AG04449 (cell line): ENCODE results near the gene TSPOAP1.

Source experiments
- CTCF ChIA-PET: fragments of 350-600 bp; formaldehyde crosslinking; extraction: SDS; loops from one replicate; lab custom pipeline; 2021; ENCODE audit warnings: antibody characterized with exemption; lab: Yijun Ruan, JAX
- POLR2A ChIA-PET: fragments of 400-600, 350-600 bp; formaldehyde crosslinking; extraction: SDS; loops from one replicate; lab custom pipeline; 2020; ENCODE audit warnings: antibody characterized with exemption, inconsistent platforms; lab: Yijun Ruan, JAX
- DNase-seq: peaks from one replicate; pipeline ENCODE4 v3.0.0-alpha.2; 2010; ENCODE audit warnings: low read depth, low spot score
- H3K4me3 ChIP-seq: 2 replicates; pipeline ENCODE4 v1.5.1; 2011; ENCODE audit warnings: low read depth, mild to moderate bottlenecking, control low read depth, low read length
- CTCF ChIP-seq: IDR thresholded peaks from one replicate; pipeline ENCODE4 v1.5.1; 2011; ENCODE audit warnings: mild to moderate bottlenecking, moderate library complexity, low read length, control low read depth, inconsistent platforms; ENCODE audit not compliant: insufficient read depth; ENCODE audit errors: missing control alignments

The TSPOAP1 gene

DNA sequence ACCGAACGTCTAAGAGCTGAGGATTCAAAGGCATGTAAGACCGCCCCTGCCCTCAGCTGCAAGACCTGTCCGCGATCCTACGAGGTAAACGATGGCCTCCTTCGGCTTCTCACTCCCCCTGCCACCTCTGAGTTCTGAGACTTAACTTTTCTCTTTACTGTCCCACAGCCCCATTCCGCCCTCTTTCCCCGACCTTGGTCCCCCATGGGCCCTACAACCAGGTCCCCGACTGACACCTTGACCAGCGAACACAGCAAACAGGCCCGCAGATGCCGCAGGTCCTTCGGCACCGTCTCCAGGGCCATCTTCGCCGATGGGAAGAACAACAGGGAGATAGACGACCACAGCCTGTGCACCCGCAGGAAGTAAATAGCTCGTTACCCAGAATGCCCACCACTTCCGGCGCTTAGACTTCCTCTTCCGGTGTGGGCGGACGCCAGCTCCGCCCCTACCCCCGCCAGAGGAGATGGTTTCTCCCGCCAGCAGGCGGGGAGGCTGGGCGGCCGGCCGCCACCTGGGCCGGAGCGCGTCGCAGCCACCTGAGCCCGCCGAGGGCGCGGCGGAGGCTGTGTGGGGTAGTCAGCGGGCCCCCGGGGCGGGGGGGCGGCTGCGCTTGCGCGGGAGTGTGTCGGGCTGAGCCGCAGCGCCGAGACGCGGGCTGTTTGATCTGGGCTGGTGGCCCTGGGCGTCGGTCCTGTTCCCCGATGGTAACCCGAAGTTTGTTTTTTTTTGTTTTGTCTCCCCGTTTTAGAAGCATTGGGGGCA lies 23.4 kb upstream of the TSPOAP1 start, which contains the start of gene SUPT4H1:
TSS of gene SUPT4H1 (minus strand) at position 371 of the 765 bp plus-strand sequence. CDS start at position 305, 66 bp downstream.
- H3K4me3 ChIP-seq: peak within 1 kb of the TSS; percentile 99
- CTCF ChIA-PET: interaction anchor here (0.9 to 6.7 kb wide), 11 partner anchors 9 to 104 kb away, joined by 3 to 43 read pairs (median 4); no protein-coding TSS in a partner anchor
- DNase-seq: peak; percentile 36
- POLR2A ChIA-PET: interaction anchor here (0.6 to 4.8 kb wide), 13 partner anchors 8 to 345 kb away, joined by 3 to 88 read pairs (median 7); partner anchors contain the start of genes RNF43 and SRSF1
- no peak for TF ChIP-seq CTCF

- H3K4me3 ChIP-seq: peak overlapping the region; percentile 99
- ChIA-PET POLR2A (interaction anchor here (1.2 to 4.8 kb wide), 6 partner anchors 12 to 344 kb away, joined by 4 to 88 read pairs (median 7); partner anchors contain the start of genes RNF43 and SRSF1), CTCF (interaction anchor here (0.9 to 6.7 kb wide), 7 partner anchors 9 to 101 kb away, joined by 3 to 43 read pairs (median 5); no protein-coding TSS in a partner anchor)
- no peak for TF ChIP-seq CTCF
- no peak for DNase-seq
These were observed 22.6 kb upstream of the TSPOAP1 start for GRCh38 chr17:58351182-58351581.

DNA sequence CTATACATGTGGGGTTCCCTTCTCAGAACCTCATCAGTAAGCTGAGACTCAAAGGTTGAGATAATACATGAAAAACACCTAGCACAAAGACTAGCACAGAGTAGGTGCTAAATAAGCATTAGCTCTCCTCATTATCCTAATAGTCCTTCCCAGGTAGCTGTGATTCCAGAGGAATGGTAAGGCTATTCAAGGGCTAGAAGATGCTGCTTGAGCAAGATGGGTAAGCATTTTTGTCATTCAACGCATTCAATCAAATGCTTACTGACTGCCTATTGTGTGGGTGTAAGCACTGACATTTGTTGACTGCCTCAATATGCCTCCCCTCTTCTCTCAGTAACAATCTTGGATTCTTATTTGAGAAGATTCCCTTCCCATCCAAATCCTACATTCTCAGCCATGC lies 19.4 kb upstream of the TSPOAP1 start:
- DNase-seq: no peak
- ChIA-PET CTCF (interaction anchor here (0.6 to 2.1 kb wide), 2 partner anchors 10 to 31 kb away, joined by 3 to 6 read pairs; no protein-coding TSS in a partner anchor), POLR2A (interaction anchor here (1.3 kb wide), 1 partner anchor 9 kb away, joined by 5 read pairs; no protein-coding TSS in a partner anchor)
- TF ChIP-seq CTCF: no peak
- no peak overlapping the region for H3K4me3 ChIP-seq

DNA sequence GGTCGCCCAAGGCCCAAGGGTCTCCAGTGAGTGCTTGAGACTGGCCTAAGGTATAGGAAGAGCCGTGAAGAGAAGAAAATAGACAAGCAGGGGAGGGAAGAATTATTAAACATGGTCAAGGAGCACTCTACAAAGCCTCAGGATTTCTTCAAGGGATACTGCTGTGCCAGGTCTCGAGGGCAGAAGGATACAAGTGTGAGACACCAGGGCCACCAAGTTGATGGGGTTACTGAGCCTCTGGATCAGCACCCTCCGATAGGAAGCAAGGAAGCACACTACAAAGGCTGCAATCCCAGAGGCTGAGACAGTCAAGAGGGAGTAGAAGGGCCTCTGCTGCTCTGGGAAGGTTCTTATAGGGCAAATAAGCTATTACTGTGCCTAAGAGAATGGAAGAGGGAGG lies 16.9 kb upstream of the TSPOAP1 start:
- no peak for DNase-seq
- POLR2A ChIA-PET: no interaction called here
- no peak overlapping the region for H3K4me3 ChIP-seq
- TF ChIP-seq CTCF: no peak
- CTCF ChIA-PET: interaction anchor here (0.7 to 1.9 kb wide), 2 partner anchors 28 to 72 kb away, joined by 3 to 7 read pairs; partner anchors contain the start of gene RNF43

- POLR2A ChIA-PET: no interaction called here
- no peak overlapping the region for H3K4me3 ChIP-seq
- no peak for TF ChIP-seq CTCF
These were observed 16.2 kb upstream of the TSPOAP1 start for GRCh38 chr17:58344791-58345157.

More at GRCh38 chr17:58344791-58345157, 16.2 kb upstream of the TSPOAP1 start:
- CTCF ChIA-PET: interaction anchor here (0.7 to 1.9 kb wide), 3 partner anchors 27 to 73 kb away, joined by 3 to 7 read pairs (median 4); partner anchors contain the start of gene RNF43
- DNase-seq: no peak
